Measurements from ENCODE around the gene PATJ.

Gene PATJ

DNA sequence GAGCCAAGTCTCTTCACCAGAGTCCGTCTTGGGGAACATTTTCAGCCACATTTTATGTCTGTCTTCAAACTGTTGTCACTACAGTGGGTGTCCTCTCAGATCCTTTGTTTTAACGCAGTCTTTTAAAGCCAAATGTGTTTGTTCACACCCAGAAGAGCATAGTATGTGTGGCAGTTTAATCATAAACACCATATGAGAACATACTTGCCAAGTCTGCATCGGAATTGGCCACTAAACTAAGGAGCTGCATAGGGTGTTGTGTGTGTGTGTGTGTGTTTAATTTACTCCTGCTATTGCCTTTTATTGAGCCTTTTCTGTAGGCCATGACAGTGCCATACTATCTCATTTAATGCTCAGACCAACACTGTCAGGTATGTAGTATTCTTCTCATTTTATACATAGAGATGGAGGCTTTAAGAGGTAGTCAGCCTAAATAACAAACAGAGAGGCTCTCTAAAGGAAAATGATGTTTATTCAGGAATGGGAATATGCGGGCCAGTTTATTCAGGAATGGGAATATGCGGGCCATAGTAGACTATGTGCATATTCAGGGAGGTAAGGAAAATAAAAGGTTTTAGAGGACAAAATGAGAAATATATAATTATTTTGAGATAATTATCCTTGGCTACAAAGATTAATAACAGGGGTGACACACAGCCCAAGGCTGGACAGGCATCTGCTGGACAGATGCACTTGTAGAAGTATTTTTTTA lies 384.5 kb downstream of the PATJ start:
- H3K27me3 ChIP-seq (ENCODE audit: insufficient read depth, low read length, poor library complexity, severe bottlenecking) = no peaks in the 10 kb centered on the region
- no peak for TF ChIP-seq EZH2phosphoT487 (IDR thresholded peaks at IDR 0.05; ENCODE audit: borderline replicate concordance)
- H3K9ac ChIP-seq (ENCODE audit: low read depth, low read length, poor library complexity, severe bottlenecking) = no peak overlapping the region
- H3K9me2 ChIP-seq (replicated peaks; ENCODE audit: low read depth, low read length) = no peaks in the 10 kb centered on the region
- no peaks in the 10 kb centered on the region for H3K9me3 ChIP-seq (ENCODE audit: insufficient read depth, low read depth, low read length)
- no peaks in the 10 kb centered on the region for H4K20me1 ChIP-seq (ENCODE audit: insufficient read depth, low read length, poor library complexity, severe bottlenecking)
- no peak overlapping the region for H3K4me2 ChIP-seq (ENCODE audit: low read depth, low read length, poor library complexity, severe bottlenecking)
- H3K4me1 ChIP-seq (ENCODE audit: insufficient read depth, low read length, poor library complexity, severe bottlenecking) = no peaks in the 10 kb centered on the region
- H2AFZ ChIP-seq (ENCODE audit: low read length) = peak overlapping the region; percentile 60; the same call in 1 of the 2 replicates
- no peak overlapping the region for H3K4me3 ChIP-seq (ENCODE audit: low read length, poor library complexity, severe bottlenecking)
- H3K36me3 ChIP-seq (ENCODE audit: insufficient read depth, low read length) = no peaks in the 10 kb centered on the region
- H3K79me2 ChIP-seq (ENCODE audit: insufficient read depth, low read length) = no peaks in the 10 kb centered on the region
- no peaks in the 10 kb centered on the region for H3F3A ChIP-seq (ENCODE audit: low read depth)

- no peaks in the 10 kb centered on the region for H3K36me3 ChIP-seq (ENCODE audit: insufficient read depth, low read length)
- H3K4me1 ChIP-seq (ENCODE audit: insufficient read depth, low read length, poor library complexity, severe bottlenecking) = no peaks in the 10 kb centered on the region
- H3K9me2 ChIP-seq (replicated peaks; ENCODE audit: low read depth, low read length) = no peaks in the 10 kb centered on the region
- no peak overlapping the region for H3K4me2 ChIP-seq (ENCODE audit: low read depth, low read length, poor library complexity, severe bottlenecking)
- no peak overlapping the region for H3K9ac ChIP-seq (ENCODE audit: low read depth, low read length, poor library complexity, severe bottlenecking)
- no peak overlapping the region for H2AFZ ChIP-seq (ENCODE audit: low read length)
- H3K4me3 ChIP-seq (ENCODE audit: low read length, poor library complexity, severe bottlenecking) = no peak overlapping the region
- no peaks in the 10 kb centered on the region for H3K27me3 ChIP-seq (ENCODE audit: insufficient read depth, low read length, poor library complexity, severe bottlenecking)
- no peaks in the 10 kb centered on the region for H4K20me1 ChIP-seq (ENCODE audit: insufficient read depth, low read length, poor library complexity, severe bottlenecking)
- TF ChIP-seq CTCF (conservative IDR thresholded peaks at IDR 0.05; ENCODE audit: low read length) = no peak
- no peak for TF ChIP-seq EZH2phosphoT487 (IDR thresholded peaks at IDR 0.05; ENCODE audit: borderline replicate concordance)
- no peaks in the 10 kb centered on the region for H3K79me2 ChIP-seq (ENCODE audit: insufficient read depth, low read length)
- no peaks in the 10 kb centered on the region for H3K9me3 ChIP-seq (ENCODE audit: insufficient read depth, low read depth, low read length)
- no peaks in the 10 kb centered on the region for H3F3A ChIP-seq (ENCODE audit: low read depth)
Observed at GRCh38 chr1:62128745-62129144, 386.5 kb downstream of the PATJ start.

DNA sequence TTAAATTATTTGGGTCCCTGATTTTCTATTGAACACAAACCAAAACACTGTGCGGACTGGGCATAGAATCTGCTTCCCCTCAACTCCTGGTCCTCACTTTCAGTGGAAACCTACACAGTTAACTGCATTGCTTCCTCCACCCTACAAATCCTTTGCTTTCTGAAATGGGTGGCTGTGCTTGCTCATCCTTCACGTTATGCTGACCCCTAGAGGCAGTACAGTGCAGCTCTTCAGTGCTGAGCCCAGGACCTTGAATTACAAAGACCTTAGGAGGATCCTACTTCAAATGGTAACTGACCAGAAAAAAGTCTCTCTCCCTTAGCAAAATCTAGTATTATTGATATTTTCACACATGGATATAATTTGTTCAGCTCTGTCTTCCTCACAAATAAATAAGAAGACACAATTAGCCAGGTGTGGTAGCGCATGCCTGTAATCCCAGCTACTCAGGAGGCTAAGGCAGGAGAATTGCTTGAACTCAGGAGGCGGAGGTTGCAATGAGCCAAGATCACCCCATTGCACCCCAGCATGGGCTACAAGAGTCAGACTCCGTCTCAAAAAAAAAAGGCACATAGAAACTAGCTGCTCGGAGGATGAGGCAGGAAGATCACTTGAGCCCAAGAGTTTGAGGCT lies 388.9 kb downstream of the PATJ start:
- Histone ChIP-seq H4K20me1 (ENCODE audit: insufficient read depth, low read length, poor library complexity, severe bottlenecking) (no peaks in the 10 kb centered on the region), H3K27me3 (ENCODE audit: insufficient read depth, low read length, poor library complexity, severe bottlenecking) (no peaks in the 10 kb centered on the region), H3K36me3 (ENCODE audit: insufficient read depth, low read length) (no peaks in the 10 kb centered on the region), H3K4me1 (ENCODE audit: insufficient read depth, low read length, poor library complexity, severe bottlenecking) (no peaks in the 10 kb centered on the region), H3K79me2 (ENCODE audit: insufficient read depth, low read length) (no peaks in the 10 kb centered on the region), H3K9ac (ENCODE audit: low read depth, low read length, poor library complexity, severe bottlenecking) (no peak overlapping the region), H3K9me3 (ENCODE audit: insufficient read depth, low read depth, low read length) (no peaks in the 10 kb centered on the region), H2AFZ (ENCODE audit: low read length) (peak overlapping the region; percentile 74), H3K9me2 (replicated peaks; ENCODE audit: low read depth, low read length) (no peaks in the 10 kb centered on the region), H3K4me3 (ENCODE audit: low read length, poor library complexity, severe bottlenecking) (no peak overlapping the region), H3F3A (ENCODE audit: low read depth) (no peaks in the 10 kb centered on the region), H3K4me2 (ENCODE audit: low read depth, low read length, poor library complexity, severe bottlenecking) (no peak overlapping the region)
- TF ChIP-seq EZH2phosphoT487 (IDR thresholded peaks at IDR 0.05; ENCODE audit: borderline replicate concordance) (no peak), CTCF (conservative IDR thresholded peaks at IDR 0.05; ENCODE audit: low read length) (peak; percentile 93)

All from Loucy (cell line).